T-helper 17 cell (primary cell): ENCODE results near the gene TRABD. TPM values are rescaled to one million over a fixed set of nuclear protein-coding genes. Genes with fewer than 3 reads are reported as not detected.

Experiments used
- ATAC-seq: fragments of 150-1000 bp; cut with Tn5 transposase; 2 replicates; pipeline ENCODE4 v1.10.0; 2021; ENCODE audit warnings: mild to moderate bottlenecking, moderate library complexity
- DNase-seq, 3 donors: peaks; one replicate each; pipeline versions ENCODE4 v3.0.0 to v3.0.0-alpha.2; 2020 to 2021
- H3K9me3 ChIP-seq: one replicate; pipeline ENCODE4 v1.7.0; 2013; ENCODE audit warnings: low read length, mild to moderate bottlenecking; ENCODE audit not compliant: control insufficient read depth, poor library complexity, severe bottlenecking
- H3K27ac Mint-ChIP-seq: one replicate; pipeline ENCODE4 v1.8.0; 2022; ENCODE audit warnings: mild to moderate bottlenecking, moderate library complexity, mixed read lengths
- H3K27me3 Mint-ChIP-seq: one replicate; pipeline ENCODE4 v1.8.0; 2022; ENCODE audit warnings: mixed read lengths
- H3K36me3 Mint-ChIP-seq: one replicate; pipeline ENCODE4 v1.8.0; 2022; ENCODE audit warnings: low read depth, mixed read lengths
- H3K4me1 Mint-ChIP-seq: one replicate; pipeline ENCODE4 v1.8.0; 2022; ENCODE audit warnings: mild to moderate bottlenecking, mixed read lengths
- H3K4me3 Mint-ChIP-seq: one replicate; pipeline ENCODE4 v1.8.0; 2022; ENCODE audit warnings: mild to moderate bottlenecking, moderate library complexity, mixed read lengths
- total RNA-seq, 4 donors: library from RNA in 2 of 4; stranded (reverse) in 2 of 4; gene quantifications; one replicate each; pipeline ENCODE4 v1.2.3 and lab custom pipeline; 2022 to 2026

The TRABD gene
- total RNA-seq, 2 donors from 2014 or later = 141 to 158 TPM

DNA sequence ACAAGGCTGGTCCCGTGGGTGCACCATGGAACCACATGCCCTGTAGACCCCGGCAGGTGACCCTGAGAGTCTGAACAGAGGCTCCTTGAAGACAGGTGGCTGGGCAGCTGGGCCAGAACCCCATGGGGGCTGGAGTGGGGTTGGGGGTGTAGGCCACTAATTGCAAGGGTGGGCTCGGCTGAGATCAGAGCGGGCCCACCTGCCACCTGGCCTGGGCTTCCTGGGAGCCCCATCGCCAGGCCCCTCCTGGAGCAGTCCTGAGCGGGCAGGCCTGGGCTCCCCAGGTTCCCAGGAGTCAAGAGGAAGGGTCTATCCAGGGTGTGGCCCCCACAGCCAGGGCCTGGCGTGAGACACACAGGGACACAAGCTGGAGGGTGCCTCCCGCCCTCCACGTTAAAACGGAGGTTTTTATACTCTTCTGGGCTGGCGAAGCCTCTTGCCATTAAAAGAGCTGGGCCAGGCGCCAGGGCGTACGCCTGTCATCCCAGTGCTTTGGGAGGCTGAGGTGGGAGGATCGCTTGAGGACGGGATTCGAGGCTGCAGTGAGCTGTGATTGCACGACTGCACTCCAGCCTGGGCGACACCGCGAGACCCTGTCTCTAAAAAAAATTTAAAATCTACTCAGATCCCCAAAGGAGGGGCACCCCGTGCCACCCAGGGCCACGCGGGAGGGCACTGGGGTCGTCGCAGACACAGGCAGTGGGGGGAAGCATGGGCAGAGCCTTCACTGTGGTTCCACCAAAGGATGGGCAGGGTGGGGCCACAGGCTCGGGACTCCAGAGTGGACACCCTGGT, 4.8 kb upstream of the TRABD start:
- H3K27me3 Mint-ChIP-seq = peaks cover 13% of the 10 kb centered on the region
- peaks cover 7% of the 10 kb centered on the region for H3K4me1 Mint-ChIP-seq
- H3K36me3 Mint-ChIP-seq = peaks cover 4% of the 10 kb centered on the region
- H3K4me3 Mint-ChIP-seq = no peak overlapping the region
- H3K27ac Mint-ChIP-seq = no peak overlapping the region
- ATAC-seq = no peak
- no peaks in the 10 kb centered on the region for H3K9me3 ChIP-seq
- DNase-seq = no peak

DNA sequence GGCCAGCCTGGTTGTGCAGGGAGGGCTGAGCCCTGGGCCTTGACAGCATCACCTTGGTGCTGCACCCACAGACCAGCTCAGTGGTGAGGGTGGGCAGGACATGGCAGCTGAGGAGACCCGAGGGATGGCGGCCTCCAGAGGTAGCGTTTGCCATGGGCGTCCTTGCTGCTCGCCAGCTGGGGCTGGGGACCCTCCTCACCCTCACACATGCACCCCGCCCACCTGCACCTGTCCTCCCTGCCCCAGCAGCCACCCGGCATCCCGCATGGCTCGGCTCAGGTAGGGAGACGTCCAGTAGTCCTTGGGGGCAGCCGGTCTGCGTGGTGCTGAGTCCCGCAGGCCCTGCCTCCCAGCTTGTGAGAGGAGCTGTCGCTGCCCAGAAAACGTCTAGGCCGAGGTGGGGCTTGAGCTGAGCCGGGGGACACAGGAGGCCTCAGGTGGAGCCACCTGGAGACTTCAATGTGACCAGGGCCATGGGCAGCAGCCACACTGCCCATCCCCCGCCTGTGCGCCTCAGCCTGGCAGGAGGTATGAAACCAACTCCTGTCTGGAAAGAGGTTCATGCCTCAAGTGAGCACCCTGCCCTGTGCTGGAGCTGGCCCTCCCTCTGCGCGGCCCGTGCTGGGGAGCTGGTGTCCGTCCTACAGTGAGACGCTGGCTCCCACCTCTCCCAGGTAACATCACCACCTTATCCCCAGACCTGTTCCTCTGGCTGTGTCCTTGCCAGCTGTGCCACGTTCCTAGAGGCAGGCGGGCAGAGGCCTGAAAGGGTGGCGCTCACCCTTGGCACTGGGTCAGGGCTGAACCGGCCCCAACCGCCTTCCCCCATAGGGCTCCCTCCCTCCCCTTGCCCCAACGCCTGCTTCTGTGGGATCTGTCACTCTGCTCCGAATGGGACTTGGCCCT, 3.3 kb upstream of the TRABD start:
- Mint-ChIP-seq H3K36me3 (peaks cover 7% of the 10 kb centered on the region), H3K27me3 (peaks cover 13% of the 10 kb centered on the region), H3K4me1 (peaks cover 12% of the 10 kb centered on the region), H3K4me3 (peak overlapping the region; percentile 45), H3K27ac (no peak overlapping the region)
- DNase-seq = no peak
- H3K9me3 ChIP-seq = no peaks in the 10 kb centered on the region
- ATAC-seq = no peak

DNA sequence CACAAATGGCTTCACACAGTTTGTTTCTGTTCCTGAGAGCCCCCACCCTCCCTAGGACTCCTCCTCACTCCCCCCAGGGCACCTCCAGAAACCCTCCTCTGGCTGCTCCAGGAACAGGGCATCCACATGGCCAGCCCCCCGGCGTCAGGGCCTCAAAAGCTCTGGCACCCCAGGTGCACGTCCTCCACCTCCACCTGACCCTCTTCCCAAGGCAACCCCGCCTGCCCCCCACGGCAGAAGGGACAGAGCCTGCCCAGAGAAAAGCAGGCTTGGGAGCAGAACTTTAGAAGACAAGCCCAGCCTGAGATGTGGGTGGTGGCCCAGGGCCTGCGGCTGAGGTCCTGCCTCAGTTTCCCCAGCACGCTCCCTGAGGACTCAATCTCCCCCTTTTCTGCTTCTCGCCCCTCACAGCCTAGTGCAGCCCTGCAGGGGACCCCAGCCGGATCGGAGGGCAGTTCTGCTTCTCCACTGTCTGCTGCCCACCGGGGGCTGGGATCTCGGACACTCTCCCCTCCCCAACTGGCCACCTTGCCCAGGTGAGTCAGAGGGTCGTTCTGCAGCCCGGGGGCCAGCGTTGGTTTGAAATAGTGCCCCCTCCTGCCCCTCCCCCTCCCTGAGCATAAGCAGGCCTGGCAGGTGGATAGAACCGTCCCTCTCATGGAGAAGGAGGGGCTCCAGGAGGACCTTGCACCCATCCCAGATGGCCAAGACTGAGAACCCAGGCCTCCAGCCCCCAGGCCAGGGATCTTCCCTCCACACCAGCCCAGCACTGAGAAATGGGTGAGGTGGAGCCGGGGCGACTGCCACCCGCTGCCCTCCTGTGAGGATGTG, 2.4 kb upstream of the TRABD start:
- H3K4me3 Mint-ChIP-seq = peak overlapping the region; percentile 71
- H3K36me3 Mint-ChIP-seq = peaks cover 7% of the 10 kb centered on the region
- no peak for DNase-seq
- no peaks in the 10 kb centered on the region for H3K9me3 ChIP-seq
- H3K27ac Mint-ChIP-seq = peak overlapping the region; percentile 21
- ATAC-seq = no peak
- peaks cover 15% of the 10 kb centered on the region for H3K4me1 Mint-ChIP-seq
- H3K27me3 Mint-ChIP-seq = peaks cover 13% of the 10 kb centered on the region

DNA sequence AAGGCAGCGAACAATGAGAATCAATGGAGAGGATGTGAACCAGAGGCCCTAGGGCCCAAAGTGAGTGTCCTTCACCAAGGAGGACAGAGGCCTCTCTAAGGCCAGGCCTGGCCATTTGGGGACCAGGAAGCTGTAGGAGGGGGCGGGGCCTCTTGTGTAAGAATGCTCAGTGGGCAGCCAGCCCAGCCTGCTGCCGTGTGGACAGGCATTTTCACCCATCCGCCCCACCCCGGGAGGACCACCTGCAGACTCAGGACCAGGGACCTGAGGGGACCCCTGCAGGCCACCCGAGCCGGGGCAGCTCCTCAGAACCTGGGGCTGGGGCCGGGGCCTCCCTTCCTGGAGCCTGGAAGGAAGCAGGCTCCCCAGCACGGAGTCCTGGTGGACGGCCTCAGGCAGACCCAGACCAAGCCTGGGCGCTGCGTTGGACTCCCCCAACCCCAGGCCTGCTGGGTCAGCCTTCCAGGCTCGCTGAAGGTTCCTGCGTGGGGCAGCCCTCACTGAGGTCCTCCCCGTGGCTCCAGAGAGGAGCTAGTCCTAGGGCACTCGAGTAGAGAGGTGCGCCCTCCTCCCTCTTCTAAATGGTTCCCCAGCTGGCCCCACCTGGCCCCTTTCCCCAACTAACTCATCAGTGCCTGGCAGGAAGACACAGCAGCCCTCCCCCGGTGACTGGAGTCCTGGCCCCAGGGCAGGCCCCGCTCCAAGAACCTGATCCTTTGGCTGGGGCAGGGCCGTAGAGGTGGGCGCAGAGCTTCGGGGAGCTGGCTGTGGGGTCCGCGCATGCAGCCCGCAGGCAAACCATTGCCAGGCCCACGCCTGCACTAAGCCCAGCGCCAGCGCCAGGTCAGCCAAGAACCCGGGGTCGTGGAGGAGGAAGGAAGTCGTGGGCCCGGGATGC, 1.5 kb upstream of the TRABD start:
- DNase-seq = no peak
- Mint-ChIP-seq H3K27me3 (peaks cover 13% of the 10 kb centered on the region), H3K27ac (peak overlapping the region; percentile 21), H3K36me3 (peaks cover 7% of the 10 kb centered on the region), H3K4me3 (peak overlapping the region; percentile 78), H3K4me1 (peaks cover 16% of the 10 kb centered on the region)
- no peak for ATAC-seq
- H3K9me3 ChIP-seq = no peaks in the 10 kb centered on the region

DNA sequence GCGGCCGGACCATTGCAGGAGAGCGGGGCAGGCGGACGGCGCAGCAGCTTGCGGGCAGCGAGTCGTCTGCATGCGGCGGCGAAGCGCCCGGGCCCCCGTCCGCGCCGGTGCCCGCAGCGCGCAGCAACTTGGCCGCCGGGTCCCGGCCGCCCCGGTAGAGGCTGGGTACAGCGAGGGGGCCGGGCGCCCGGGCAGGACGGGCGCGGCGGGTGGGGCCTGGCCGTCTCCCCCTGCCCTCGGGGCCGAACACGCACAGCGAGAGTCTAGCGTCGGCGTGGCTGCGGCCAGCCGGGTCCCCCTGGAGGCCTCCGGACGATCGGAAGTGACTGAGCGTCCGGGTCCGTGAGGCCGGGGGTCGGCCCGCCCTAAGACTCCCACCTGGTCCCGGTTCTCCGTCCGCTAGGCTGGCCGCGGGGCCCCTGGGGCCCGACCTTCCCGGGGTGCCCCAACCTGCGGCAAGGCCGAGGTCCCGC, 775 bp upstream of the TRABD start:
- DNase-seq = no peak
- Mint-ChIP-seq H3K4me1 (peaks cover 19% of the 10 kb centered on the region), H3K27ac (no peak overlapping the region), H3K36me3 (peaks cover 3% of the 10 kb centered on the region), H3K27me3 (peaks cover 7% of the 10 kb centered on the region), H3K4me3 (peak overlapping the region; percentile 88)
- H3K9me3 ChIP-seq = no peaks in the 10 kb centered on the region
- ATAC-seq = no peak

DNA sequence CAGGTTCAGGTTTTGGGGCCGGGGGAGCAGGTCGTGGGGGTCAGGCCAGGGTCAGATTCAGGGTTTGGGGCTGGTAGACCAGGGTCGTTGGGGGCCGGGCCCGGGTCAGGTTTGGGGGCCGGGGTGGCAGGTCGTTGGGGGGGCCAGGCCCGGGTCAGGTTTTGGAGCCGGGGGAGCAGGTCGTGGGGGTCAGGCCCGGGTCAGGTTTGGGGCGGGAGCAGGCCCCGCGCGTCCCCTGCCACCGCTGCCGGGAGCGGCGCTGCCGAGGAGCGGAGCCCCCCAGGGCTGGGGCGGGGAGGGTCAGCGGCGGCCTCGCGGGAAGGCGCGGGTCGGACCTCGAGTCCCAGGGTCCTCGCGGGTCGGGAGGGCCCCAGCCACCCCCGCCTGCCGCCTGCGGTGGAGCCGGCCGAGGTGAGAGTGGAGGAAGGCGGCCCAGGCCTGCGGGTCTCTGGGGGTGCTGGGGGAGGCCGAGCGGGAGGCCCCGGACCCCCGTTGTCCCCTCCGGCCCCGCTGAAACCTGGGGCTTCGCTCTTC, 535 bp downstream of the TRABD start:
- H3K9me3 ChIP-seq = no peaks in the 10 kb centered on the region
- Mint-ChIP-seq H3K27me3 (no peaks in the 10 kb centered on the region), H3K4me1 (peaks cover 21% of the 10 kb centered on the region), H3K4me3 (peak overlapping the region; percentile 94), H3K36me3 (peaks cover 3% of the 10 kb centered on the region), H3K27ac (peak overlapping the region; percentile 99)
- DNase-seq (no peak), ATAC-seq (no peak)

DNA sequence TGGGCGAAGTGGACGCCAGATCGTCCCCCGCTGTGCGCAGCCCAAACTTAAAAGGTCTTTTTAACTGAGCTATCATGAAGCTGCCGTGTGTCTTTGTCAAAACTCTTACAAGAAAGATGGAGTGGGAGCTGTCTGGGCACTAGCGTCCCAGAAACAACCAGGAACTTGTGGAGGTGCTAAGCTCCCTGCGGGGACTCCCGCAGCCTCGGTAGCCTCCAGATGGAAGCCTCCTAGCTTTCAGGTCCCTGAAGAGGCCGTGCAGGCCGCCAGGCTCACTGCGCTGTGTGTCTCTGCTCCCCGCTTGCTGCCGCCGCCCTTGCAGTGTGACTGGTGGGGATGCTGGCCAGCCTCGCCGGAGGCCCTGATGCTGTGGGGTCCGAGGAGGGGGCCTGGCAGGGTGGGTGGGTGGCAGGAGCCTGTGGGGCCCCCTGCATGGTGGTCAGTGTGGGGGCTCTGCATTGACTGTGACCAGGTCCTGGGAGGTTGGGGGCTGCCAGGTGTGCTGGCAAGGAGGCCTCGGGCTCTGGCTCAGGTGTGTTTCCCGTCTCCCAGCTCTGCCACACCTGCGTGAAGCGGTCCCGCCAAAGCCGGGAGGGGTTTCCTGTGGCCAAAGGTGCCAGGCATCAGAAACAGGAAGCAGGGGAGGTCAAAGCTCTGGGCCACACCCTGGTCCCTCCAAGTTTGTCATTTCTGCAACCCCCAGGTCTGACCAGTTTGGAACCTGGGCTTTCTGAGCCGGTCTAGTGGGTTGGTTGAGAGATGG, 1.2 kb downstream of the TRABD start:
- Mint-ChIP-seq H3K4me1 (peaks cover 27% of the 10 kb centered on the region), H3K27ac (peak overlapping the region; percentile 99), H3K27me3 (no peaks in the 10 kb centered on the region)

DNA sequence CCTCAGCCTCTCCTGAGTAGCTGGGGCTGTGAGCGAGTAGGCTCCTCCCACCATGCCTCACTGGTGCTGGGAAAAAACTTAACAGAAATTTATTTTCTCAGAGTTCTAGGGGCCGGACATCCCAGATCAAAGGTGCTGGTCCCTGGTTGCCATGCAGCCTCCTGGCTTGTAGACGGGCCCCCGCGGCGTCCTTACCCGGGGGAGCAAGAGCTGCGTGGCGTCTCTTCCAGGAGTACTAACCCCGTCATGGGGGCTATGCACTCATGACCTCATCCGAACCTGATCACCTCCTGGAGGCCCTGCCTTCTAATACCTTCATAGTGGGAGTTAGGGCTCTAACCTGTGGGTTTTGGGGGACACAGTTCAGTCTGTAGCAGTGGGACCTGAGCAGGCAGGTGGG, 2.6 kb downstream of the TRABD start:
- Mint-ChIP-seq H3K4me1 (peaks cover 37% of the 10 kb centered on the region), H3K27ac (peak overlapping the region; percentile 99), H3K4me3 (peak overlapping the region; percentile 59), H3K36me3 (peaks cover 3% of the 10 kb centered on the region), H3K27me3 (no peaks in the 10 kb centered on the region)
- DNase-seq (no peak), ATAC-seq (no peak)
- no peaks in the 10 kb centered on the region for H3K9me3 ChIP-seq

More for the DNA sequence above, 1.2 kb downstream of the TRABD start:
- Mint-ChIP-seq H3K4me3 (peak overlapping the region; percentile 94), H3K36me3 (peaks cover 3% of the 10 kb centered on the region)
- no peaks in the 10 kb centered on the region for H3K9me3 ChIP-seq
- DNase-seq (peak in 1 of 3 donors; percentile 10), ATAC-seq (no peak)

DNA sequence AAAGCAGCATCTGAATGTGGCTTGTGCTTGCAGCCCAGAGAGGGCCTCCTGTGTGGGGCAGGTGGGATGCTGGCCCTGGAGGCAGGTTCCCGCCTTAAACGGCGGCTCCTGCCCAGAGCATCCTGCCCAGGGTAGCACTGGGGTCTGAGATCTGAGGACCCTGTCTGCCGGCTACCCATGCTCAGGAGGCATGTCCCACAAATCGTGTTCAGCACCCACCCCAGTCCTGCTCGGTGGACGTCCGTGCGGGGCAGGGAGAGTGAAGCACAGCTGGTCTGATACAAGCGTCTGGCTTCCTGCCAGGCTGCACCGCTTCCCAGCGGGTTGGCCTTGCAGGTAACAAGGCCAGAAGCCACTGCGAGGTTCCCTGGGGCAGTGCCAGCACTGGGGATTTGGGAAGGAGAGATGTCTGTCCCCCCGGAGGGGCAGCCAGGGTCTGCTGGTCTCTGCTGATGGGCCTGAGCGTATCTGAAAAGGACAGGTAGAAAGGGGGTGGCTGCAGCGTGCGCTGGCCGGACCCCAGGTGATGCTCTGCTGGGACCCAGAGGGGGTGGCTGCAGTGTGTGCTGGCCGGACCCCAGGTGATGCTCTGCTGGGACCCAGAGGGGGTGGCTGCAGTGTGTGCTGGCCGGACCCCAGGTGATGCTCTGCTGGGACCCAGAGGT, 3.6 kb downstream of the TRABD start:
- ATAC-seq = no peak
- Mint-ChIP-seq H3K27ac (peak overlapping the region; percentile 99), H3K36me3 (peaks cover 3% of the 10 kb centered on the region), H3K4me3 (peak overlapping the region; percentile 95), H3K27me3 (no peaks in the 10 kb centered on the region), H3K4me1 (peaks cover 37% of the 10 kb centered on the region)
- DNase-seq = peak in 1 of 3 donors; percentile 8
- H3K9me3 ChIP-seq = no peaks in the 10 kb centered on the region

DNA sequence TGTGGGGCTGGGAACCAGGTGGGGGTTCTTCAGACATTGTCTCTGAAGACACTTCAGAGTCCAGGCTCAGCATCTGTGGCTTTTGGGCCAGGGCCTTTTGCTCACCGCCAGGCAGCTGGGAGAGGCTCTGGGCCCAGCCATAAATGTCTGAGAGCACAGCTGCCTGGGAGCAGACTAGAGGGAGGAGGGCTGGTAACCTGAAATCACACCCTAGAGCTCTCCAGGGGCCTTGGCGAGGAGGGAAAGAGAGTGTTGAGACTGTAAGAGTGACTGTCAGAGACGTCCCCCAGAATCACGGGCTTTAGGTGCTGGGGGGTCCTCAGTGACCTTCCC, 4.1 kb downstream of the TRABD start:
- no peaks in the 10 kb centered on the region for H3K9me3 ChIP-seq
- peak; percentile 0 for ATAC-seq
- H3K4me1 Mint-ChIP-seq = peaks cover 34% of the 10 kb centered on the region
- H3K4me3 Mint-ChIP-seq = peak overlapping the region; percentile 95
- no peak for DNase-seq
- H3K27ac Mint-ChIP-seq = peak overlapping the region; percentile 99
- H3K36me3 Mint-ChIP-seq = peaks cover 3% of the 10 kb centered on the region
- H3K27me3 Mint-ChIP-seq = no peaks in the 10 kb centered on the region
